ENCODE measurements around the gene UBE3D. TPM values are rescaled to one million over a fixed set of nuclear protein-coding genes. Genes with fewer than 3 reads are reported as not detected.

UBE3D gene
- total and polyA plus RNA-seq, 2 of the 8 experiments (the other 6 are each of a cell fraction or from before 2014, with no cell fraction given), result 5.7 to 16.3 TPM

DNA sequence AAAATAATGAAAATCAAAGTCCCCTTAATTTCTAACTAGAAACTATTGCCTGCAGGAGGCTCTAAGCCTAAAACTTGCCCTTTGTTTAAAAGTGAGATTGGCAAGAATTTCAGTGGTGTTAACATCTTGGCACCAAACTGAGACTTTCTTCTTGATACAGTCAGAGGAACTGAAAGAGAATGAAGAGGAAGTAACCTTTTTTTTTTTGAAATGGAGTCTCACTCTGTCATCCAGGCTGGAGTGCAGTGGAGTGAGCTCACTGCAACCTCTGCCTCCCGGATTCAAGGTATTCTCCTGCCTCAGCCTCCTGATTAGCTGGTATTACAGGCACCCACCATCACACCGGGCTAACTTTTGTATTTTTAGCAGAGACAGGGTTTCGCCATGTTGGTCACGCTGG, 5.4 kb upstream of the UBE3D start:
- Histone ChIP-seq H3K27me3 (replicated peaks in 1 of 4; ENCODE audit: control insufficient read depth in 3 of 4, extremely low read depth in 1 of 4, insufficient read depth in 3 of 4, low read length in 3 of 4) (no peaks in the 10 kb centered on the region), H2BK12ac (ENCODE audit: low read depth, low read length) (no peak overlapping the region), H3K18ac (ENCODE audit: extremely low read depth, low read length) (no peak overlapping the region), H2BK20ac (ENCODE audit: low read length) (no peak overlapping the region), H3K9ac (replicated peaks in 1 of 4; ENCODE audit: extremely low read depth in 1 of 4, low read depth in 3 of 4, low read length in 3 of 4) (no peak overlapping the region), H3K4me3 (ENCODE audit: extremely low read depth in 1 of 4, insufficient read depth in 2 of 4, low read depth in 3 of 4, low read length in 4 of 4) (no peak overlapping the region), H3K27ac (ENCODE audit: low read depth, low read length) (no peak overlapping the region), H3K4ac (replicated peaks; ENCODE audit: insufficient read length, low read depth, low read length) (no peak overlapping the region), H4K5ac (ENCODE audit: insufficient read length, low read depth, low read length) (no peak overlapping the region), H3K36me3 (ENCODE audit: control insufficient read depth in 2 of 4, insufficient read depth in 4 of 4, low read length in 3 of 4) (no peaks in the 10 kb centered on the region), H3K23ac (ENCODE audit: insufficient read length) (no peak overlapping the region), H2BK5ac (ENCODE audit: low read depth, low read length) (no peak overlapping the region), H3K79me2 (ENCODE audit: control insufficient read depth in 1 of 2, insufficient read depth in 2 of 2, low read length in 2 of 2) (peaks cover 0 to 59% of the 10 kb centered on the region in 2 experiments; a peak in 3 of 4 replicates), H4K91ac (replicated peaks; ENCODE audit: insufficient read length, low read length) (no peak overlapping the region), H3K4me1 (replicated peaks in 1 of 4; ENCODE audit: control insufficient read depth in 3 of 4, insufficient read depth in 4 of 4, low read length in 3 of 4) (peaks cover 0 to 15% (median 4%) of the 10 kb centered on the region in 4 experiments; a peak in 2 of 7 replicates), H2BK120ac (replicated peaks; ENCODE audit: low read depth, low read length) (no peak overlapping the region), H4K20me1 (replicated peaks in 1 of 2; ENCODE audit: control insufficient read depth in 1 of 2, insufficient read depth in 2 of 2, low read length in 2 of 2) (no peaks in the 10 kb centered on the region), H3K9me3 (ENCODE audit: insufficient read depth in 2 of 2, low read depth in 1 of 2, low read length in 1 of 2) (no peaks in the 10 kb centered on the region), H3K79me1 (ENCODE audit: low read depth, low read length) (no peaks in the 10 kb centered on the region), H2AFZ (ENCODE audit: low read length) (no peak overlapping the region), H2AK5ac (ENCODE audit: low read depth, low read length) (no peak overlapping the region), H2BK15ac (ENCODE audit: low read length) (no peak overlapping the region), H3K23me2 (ENCODE audit: low read depth, low read length) (no peaks in the 10 kb centered on the region), H3K56ac (replicated peaks; ENCODE audit: insufficient read length, low read depth, low read length) (no peak overlapping the region), H3K14ac (ENCODE audit: insufficient read length) (no peak overlapping the region), H4K8ac (ENCODE audit: extremely low read depth, insufficient read depth, low read length) (no peak overlapping the region), H3K4me2 (ENCODE audit: insufficient read depth in 1 of 2, low read depth in 2 of 2, low read length in 2 of 2) (no peak overlapping the region; a peak in 1 of 4 replicates)
- WGBS, 2 experiments (ENCODE audit: extremely low coverage in 1 of 2, insufficient coverage in 1 of 2, insufficient read length in 1 of 2, insufficient replicate concordance in 2 of 2, low coverage in 1 of 2, low lambda C conversion rate in 2 of 2, missing lambda C conversion rate in 1 of 2), result 78% methylated on average over 4 of the region's 4 CpGs; no CpG with 5 or more reads in 1 of the 2 experiments
- DNase-seq (ENCODE audit: low read depth in 1 of 2, low spot score in 2 of 2), result no peak
- FAIRE-seq, result no peak
- POLR2A ChIA-PET (ENCODE audit: partially characterized antibody), result no interaction called here
- CTCF ChIA-PET (ENCODE audit: partially characterized antibody), result interaction anchor here (0.6 kb wide), 1 partner anchor 708 kb away, joined by 3 read pairs; no protein-coding TSS in a partner anchor
- no peak for TF ChIP-seq SIN3A (conservative IDR thresholded peaks at IDR 0.05 in 1 of 2, IDR thresholded peaks at IDR 0.05 in 1 of 2; ENCODE audit: low read depth in 1 of 2, low read length in 2 of 2)
- no peak for TF ChIP-seq POLR2A (IDR thresholded peaks at IDR 0.05; ENCODE audit: control extremely low read depth in 1 of 2, low read depth in 2 of 2, low read length in 2 of 2)
- no peak for TF ChIP-seq POLR2AphosphoS5 (IDR thresholded peaks at IDR 0.05; ENCODE audit: low read depth, low read length)
- no peak for TF ChIP-seq CTBP2 (IDR thresholded peaks at IDR 0.05; ENCODE audit: borderline replicate concordance, insufficient read depth, insufficient read length, low read length)
- TF ChIP-seq PHF8 (conservative IDR thresholded peaks at IDR 0.05; ENCODE audit: low read depth, low read length), result no peak

All from H1 (cell line).